Measurements from ENCODE around the gene PDCD7.
A peak's percentile ranks its signal among the peaks of the same experiment; 100 is the strongest.

Gene PDCD7

DNA sequence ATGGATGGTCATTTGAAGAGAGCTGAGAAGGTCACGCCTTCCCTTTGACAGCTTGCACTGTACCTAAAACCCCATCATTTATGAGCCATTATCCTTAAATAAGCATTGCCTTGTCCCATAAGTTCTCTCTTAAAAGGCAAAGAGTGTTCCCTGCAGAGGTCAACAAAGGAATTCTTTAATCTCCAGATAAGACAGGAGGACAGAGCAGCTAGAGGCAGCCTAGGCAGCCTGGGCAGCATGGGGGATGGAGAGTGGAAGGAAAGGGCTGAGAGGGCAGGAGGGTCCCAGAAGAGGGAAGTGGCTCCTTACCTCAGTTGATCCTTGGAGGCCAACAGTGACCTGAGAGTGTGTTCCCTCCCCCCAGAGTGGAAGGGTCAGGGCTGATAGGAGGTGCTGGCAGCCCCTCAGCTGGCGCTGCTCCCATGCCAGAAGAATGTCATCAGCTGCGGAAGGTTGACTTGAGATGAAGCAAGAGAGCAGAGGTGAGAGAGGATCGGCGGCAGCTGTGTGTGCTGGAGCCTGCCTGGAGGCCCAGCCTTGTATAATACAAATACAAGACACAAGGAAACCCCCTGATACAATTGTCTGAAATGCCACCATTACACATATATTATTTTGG is 44.3 kb downstream of the PDCD7 start:
- no peak overlapping the region for H3K4me3 ChIP-seq (ENCODE audit: low read length)
- no peak for DNase-seq (ENCODE audit: low read depth)
- TF ChIP-seq, protein P1, sequence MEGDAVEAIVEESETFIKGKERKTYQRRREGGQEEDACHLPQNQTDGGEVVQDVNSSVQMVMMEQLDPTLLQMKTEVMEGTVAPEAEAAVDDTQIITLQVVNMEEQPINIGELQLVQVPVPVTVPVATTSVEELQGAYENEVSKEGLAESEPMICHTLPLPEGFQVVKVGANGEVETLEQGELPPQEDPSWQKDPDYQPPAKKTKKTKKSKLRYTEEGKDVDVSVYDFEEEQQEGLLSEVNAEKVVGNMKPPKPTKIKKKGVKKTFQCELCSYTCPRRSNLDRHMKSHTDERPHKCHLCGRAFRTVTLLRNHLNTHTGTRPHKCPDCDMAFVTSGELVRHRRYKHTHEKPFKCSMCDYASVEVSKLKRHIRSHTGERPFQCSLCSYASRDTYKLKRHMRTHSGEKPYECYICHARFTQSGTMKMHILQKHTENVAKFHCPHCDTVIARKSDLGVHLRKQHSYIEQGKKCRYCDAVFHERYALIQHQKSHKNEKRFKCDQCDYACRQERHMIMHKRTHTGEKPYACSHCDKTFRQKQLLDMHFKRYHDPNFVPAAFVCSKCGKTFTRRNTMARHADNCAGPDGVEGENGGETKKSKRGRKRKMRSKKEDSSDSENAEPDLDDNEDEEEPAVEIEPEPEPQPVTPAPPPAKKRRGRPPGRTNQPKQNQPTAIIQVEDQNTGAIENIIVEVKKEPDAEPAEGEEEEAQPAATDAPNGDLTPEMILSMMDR (IDR thresholded peaks at IDR 0.05; ENCODE audit: insufficient read depth, low read depth, low read length, missing control alignments): no peak

DNA sequence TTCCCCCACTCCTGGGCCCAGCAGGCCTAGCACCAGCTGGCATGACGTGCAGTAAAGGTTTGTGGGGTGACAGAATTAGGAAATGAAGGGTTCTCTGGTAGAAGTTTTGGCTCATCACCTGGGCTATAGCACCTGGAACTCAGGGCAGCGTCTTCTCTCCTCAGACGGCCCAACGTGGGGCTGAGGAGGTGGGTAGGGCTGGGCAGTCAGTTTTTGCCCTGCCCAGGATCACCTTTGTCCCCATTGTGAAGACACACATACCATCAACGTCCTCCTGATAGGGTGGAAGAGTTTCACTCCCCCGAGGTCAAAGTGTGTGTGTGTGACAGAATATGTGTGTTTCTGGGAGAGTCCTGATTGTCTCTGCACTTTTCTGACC is 45.0 kb downstream of the PDCD7 start:
- TF ChIP-seq, protein P1 (IDR thresholded peaks at IDR 0.05; ENCODE audit: insufficient read depth, low read depth, low read length, missing control alignments): no peak
- no peak for DNase-seq (ENCODE audit: low read depth)
- H3K4me3 ChIP-seq (ENCODE audit: low read length): no peak overlapping the region

DNA sequence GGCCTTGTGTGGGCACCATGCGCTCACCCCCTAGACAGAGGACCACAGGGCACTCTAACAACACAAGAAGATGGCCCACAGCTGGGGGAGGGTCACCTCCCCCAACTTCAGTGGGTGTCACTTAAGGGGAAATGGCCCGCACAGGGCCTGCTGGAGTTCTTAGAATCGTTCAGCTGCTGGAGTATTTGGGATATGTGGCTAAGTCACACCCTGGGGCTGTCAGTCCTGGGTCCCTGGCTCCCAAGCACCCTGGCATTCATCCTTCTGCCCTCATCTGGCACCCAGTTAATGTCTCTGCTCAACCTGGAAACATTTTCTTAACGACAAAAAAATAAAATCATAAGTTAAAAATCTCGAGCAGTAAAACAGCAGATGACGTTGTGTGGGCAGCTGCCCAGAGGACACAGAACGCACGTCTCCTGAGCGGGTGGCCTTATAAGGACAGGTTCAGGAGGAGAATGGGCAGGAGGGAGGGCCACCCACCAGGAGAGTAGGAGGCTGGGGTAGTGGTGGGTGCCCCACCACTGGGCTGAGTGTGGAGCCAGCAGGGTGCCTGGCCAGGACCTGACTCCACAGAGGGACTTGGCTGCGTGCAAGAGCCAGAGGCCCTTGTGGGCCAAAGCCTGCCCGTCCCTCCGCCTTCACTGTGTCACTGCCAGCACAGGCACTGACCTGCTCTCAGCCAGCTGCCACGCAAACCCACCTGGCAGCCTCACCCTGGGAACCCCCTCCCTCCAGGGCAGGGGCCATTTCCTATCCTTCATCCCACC is 45.5 kb downstream of the PDCD7 start:
- no peak overlapping the region for H3K4me3 ChIP-seq (ENCODE audit: low read length)
- DNase-seq (ENCODE audit: low read depth): no peak
- TF ChIP-seq, protein P1 (IDR thresholded peaks at IDR 0.05; ENCODE audit: insufficient read depth, low read depth, low read length, missing control alignments): no peak

DNA sequence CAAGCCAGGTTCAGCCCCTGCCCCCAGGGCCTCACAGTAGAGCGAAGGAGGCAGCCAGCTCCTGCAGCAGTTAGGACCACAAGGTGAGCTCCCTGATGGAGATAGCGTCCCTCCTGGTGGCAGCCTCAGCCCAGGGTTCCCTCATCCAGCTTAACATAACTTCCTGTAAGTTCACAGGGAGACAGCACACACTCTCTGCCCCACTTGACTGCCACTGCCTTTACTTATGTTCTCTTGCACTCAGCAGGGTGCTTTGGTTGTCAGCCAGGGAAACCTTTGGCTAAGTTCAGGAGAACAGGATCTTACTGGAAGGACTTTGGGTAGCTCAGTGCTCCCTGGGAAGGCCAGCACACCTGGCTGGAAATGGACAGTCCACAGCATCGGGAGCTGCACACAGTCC is 46.2 kb downstream of the PDCD7 start:
- TF ChIP-seq, protein P1 (IDR thresholded peaks at IDR 0.05; ENCODE audit: insufficient read depth, low read depth, low read length, missing control alignments): no peak

DNA sequence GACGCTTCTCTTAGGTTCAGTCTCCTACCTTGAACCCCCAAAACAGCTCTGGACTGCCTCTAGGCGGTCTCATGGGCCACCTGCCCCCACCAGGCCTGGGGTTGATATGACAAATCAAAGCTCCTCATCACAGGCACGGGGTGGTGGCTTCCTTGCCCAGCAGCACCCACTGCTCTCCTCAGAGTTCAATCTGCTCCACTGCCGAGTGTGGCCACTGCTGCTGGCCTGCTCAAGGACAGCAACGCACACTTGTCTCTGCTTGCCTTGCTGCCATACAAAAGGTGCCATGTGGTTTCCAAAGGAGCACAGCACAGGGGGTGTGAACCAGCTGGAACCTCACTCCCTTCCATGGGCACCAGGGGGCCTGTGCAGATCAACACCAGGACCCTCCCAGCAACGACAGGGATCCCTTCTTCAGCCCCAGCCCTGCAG is 46.9 kb downstream of the PDCD7 start:
- TF ChIP-seq, protein P1 (IDR thresholded peaks at IDR 0.05; ENCODE audit: insufficient read depth, low read depth, low read length, missing control alignments): peak; percentile 22
- H3K4me3 ChIP-seq (ENCODE audit: low read length): no peak overlapping the region
- peak; percentile 41 for DNase-seq (ENCODE audit: low read depth)

More for the DNA sequence above, 46.2 kb downstream of the PDCD7 start:
- DNase-seq (ENCODE audit: low read depth): no peak
- no peak overlapping the region for H3K4me3 ChIP-seq (ENCODE audit: low read length)

DNA sequence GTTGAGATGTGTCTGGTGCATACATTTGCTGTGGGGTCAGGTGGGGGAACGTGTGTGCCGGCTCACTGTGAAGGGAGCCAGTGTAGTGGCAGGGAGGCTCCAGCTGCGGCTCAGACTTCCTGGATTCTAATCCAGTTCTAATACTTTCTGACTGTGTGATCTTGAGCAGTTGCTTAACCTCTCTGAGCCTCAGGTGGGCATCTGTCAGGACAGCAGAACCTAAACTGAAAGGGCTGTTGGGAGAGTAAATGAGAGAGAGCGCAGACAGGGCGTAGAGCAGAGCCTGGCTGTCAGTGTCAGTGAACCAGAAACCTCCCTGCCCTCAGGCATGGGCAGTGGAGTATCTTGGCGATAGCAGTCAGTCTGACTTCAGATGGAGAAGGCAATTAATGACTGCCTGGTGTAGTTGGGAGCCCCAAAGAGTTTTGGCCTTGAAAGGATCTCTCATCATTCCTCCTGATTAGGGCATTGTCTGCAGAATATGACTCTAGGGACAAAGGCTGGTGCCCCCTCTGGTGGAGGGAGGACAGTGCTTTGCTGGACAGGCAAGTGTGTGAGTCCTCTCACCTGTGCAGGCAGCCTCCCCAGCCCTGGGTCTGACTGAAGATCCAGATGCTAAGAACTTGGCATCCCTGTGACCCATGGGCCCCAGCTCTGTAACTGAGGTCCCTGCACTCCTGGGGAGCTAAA is 47.5 kb downstream of the PDCD7 start:
- DNase-seq (ENCODE audit: low read depth): peak; percentile 52
- TF ChIP-seq, protein P1 (IDR thresholded peaks at IDR 0.05; ENCODE audit: insufficient read depth, low read depth, low read length, missing control alignments): peak; percentile 51
- H3K4me3 ChIP-seq (ENCODE audit: low read length): no peak overlapping the region
